Measurements from ENCODE around the gene HECA.
"Not testable (repeated sequence)": the region's sequence is repeated elsewhere in the genome, so short reads cannot be mapped to it uniquely, and the experiment has no call there.

HECA gene
- total RNA-seq: 703 reads per million, percentile 99 among the genes with 10 or more reads in this experiment

DNA sequence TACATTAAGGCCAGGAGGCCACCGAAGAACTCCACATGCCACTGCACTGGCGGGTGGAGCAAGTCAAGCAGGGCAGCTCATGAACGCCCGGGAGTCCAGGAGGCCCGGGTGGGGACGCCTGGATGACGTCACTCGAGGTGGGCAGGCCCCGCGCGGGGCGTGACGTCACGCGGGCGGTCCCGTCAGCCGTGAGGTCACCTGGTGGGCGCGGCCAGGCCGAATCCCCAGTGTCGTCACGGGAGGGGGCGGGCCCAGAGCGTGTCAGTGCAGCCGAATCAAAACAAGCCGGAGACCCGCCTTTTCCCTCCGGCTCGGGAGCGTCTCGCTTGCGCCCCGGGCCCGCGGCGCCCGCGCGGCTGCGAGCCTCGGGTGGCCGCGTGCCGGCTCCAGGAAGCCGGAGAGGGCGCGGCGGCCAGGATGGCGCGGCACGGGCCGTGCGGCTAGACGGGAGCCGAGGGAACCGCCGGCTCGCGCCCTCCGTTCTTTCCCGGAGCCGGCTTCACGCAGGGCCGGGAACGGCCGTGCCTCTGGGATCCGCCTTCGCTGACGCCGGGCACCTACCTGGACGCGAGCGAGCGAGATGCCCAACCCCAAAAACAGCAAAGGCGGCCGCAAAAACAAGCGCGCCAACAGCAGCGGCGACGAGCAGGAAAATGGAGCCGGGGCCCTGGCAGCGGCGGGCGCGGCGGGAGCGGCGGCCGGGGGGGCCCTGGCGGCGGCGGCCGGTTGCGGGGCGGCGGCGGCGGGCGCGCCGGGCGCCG, at the start of gene HECA:
HECA (plus strand) TSS at position 264 of the 761 bp plus-strand sequence; CDS start at position 581, 317 bp downstream.
- DNase-seq: peak; percentile 100

DNA sequence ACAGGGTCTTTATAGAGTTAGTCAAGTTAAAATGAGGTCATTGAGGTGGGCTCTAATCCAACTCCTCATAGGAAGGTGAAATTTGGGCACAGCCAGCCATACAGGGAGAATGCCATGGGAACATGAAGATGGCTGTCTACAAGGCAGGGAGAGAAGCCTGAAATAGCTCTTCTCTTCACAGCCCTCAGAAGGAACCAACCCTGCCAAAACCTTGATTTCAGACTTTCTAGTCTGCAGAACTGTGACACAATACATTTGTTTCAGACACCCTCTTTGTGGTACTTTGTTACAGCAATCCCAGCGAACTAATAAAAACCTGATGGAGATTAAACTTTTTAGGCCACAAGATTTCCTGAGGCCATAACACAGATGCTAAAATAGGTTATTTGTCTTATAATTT, 43.1 kb upstream of the HECA start:
- no peak for DNase-seq

DNA sequence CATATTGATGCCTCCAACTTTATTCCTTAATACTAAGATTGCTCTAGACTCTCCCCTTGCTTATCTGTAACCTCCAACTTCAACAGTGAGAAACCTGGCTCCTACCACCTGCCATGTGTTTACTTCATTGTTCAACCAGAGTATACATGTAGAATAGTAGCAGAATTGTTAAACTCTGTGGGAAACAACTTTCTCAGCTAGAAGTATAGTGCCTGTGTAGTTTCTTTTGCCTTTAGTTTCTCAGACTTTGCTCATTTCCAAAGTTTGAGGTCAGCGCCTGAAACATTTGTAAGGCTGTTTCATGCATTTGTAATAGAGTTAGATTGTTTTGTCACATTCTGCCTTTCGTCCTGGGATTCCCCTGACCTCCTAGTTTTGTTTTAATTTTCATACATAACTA, 34.9 kb upstream of the HECA start:
- no peak for DNase-seq

DNA sequence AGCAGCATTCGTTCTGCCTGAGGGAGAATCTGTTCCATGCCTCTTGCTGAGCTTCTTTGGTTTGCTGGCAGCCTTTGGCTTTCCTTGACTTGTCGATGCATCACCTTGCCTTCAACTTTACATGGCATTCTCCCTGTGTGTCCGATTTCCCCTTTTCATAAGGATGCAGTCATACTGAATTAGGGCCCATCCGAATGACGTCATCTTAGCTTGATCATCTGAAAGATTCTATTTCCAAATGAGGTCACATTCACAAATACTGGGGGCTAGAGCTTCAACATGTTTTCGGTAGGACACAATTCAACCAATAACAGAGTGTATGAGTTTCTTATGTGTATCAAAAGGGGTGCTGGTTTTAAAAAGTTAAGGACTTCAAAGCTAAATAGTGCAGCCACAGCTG, 27.8 kb upstream of the HECA start:
- DNase-seq: no peak

- DNase-seq: no peak
Measured at GRCh38 chr6:139108378-139108777, 26.5 kb upstream of the HECA start.

DNA sequence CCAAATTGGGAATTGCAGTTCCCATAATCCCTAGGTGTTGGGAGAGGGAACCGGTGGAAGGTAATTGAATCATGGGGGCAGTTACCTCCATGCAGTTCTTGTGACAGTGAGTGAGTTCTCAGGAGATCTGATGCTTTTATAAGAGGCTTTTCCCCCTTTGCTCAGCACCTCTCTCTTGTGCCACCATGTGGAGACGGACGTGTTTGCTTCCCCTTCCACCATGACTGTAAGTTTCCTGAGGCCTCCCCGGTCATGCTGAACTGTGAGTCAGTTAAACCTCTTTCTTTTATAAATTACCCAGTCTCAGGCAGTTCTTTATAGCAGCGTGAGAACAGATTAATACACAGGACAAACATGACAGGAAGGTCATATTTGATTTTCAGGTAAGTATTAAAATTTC, 25.3 kb upstream of the HECA start:
- no peak for DNase-seq

DNA sequence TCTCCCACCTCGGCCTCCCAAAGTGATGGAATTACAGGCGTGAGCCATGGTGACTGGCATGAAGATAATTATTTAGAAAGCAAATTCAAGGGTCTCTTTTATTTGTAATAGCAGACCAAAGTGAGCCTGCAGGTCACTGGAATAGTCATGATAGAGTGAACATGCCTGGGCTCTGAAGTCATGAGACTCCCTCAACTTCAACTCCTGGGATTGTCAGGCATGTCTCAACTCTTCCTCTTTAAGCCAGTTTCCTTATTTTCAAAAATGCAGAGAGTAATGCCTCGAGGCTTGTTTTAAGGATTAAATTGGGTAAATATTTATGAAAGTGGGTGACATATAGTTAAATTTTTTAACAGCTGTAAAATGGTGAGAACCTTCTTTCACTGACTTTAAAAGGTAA, 22.7 kb upstream of the HECA start:
- no peak for DNase-seq

- no peak for DNase-seq
Measured at GRCh38 chr6:139112561-139112960, 22.3 kb upstream of the HECA start.

- DNase-seq: no peak
Measured at GRCh38 chr6:139114746-139115145, 20.1 kb upstream of the HECA start.

GRCh38 chr6:139115989-139116758, 18.7 kb upstream of the HECA start:
- no peak for DNase-seq

DNA sequence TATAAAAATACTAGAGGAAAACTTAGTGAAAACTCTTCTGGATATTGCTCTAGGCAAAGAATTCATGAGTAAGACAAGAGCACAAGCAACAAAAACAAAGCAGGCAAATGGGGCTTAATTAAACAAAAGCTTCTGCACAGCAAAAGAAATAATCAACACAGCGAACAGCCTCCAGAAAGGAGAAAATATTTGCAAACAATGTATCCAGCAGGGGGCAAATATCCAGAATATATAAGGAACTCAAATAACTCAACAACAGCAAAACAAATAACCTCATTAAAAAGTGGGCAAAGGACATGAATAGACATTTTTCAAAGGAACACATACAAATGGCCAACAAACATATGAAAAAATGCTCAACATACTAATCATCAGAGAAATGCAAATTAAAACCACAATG, 17.1 kb upstream of the HECA start:
- no peak for DNase-seq

GRCh38 chr6:139119552-139119951, 15.3 kb upstream of the HECA start:
- DNase-seq: no peak

DNA sequence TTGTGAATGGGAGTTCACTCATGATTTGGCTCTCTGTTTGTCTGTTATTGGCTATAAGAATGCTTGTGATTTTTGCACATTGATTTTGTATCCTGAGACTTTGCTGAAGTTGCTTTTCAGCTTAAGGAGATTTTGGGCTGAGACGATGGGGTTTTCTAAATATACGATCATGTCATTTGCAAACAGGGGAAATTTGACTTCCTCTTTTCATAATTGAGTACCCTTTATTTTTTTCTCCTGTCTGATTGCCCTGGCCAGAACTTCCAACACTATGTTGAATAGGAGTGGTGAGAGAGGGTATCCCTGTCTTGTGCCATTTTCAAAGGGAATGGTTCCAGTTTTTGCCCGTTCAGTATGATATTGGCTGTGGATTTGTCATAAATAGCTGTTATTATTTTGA, 12.1 kb upstream of the HECA start:
- not testable (repeated sequence) for DNase-seq

GRCh38 chr6:139124887-139125672, 9.8 kb upstream of the HECA start:
- DNase-seq: peak; percentile 68

GRCh38 chr6:139126255-139126654, 8.6 kb upstream of the HECA start:
- no peak for DNase-seq

- no peak for DNase-seq
Measured at GRCh38 chr6:139126931-139127330, 7.9 kb upstream of the HECA start.

DNA sequence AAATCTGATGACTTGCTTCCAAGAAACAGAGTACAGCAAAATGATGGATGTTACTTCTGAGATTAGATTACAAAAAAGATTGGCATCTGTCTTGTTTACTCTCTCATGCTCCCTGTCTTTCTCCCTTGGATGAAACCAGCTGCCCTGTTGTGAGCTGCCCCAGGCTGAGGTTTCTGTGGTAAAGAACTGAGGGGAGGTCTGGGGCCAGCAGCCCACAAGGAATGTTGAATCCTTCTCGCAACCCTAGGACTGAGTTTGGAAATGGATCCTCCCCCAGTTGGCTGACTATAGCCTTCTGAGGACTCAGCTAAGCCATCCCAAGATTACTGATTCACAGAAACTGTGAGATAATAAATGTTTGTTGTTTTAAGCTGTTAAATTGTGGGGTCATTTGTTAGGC, 5.6 kb upstream of the HECA start:
- DNase-seq: no peak

DNA sequence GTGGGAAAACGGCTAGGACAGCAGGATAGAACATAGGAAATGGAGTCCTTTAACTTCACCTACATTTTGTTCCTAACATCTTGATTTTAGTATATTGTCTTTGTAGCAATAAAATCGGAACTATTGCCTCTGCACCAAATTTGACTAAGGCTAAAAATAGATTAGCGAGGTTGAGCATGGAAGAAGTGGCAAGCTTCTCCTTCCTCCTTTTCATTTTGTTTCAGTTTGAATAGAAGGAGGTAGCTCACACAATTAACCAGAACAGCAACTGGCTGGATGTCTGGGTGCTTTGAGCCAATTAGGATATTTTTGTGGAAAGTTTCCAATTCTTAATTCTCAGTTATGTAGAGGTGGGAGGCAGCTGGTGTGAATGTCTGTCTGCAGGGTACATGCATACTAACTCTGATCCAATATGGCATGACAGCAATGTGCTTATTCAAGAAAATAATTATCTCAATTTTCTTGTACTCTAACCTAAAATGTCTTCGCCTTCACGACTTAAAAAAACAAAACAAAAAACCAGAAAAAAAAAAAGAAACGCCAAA, 3.1 kb upstream of the HECA start:
- no peak for DNase-seq

GRCh38 chr6:139133262-139134063, 1.4 kb upstream of the HECA start:
- no peak for DNase-seq

- no peak for DNase-seq
Measured at GRCh38 chr6:139134064-139134395, 850 bp upstream of the HECA start.

DNA sequence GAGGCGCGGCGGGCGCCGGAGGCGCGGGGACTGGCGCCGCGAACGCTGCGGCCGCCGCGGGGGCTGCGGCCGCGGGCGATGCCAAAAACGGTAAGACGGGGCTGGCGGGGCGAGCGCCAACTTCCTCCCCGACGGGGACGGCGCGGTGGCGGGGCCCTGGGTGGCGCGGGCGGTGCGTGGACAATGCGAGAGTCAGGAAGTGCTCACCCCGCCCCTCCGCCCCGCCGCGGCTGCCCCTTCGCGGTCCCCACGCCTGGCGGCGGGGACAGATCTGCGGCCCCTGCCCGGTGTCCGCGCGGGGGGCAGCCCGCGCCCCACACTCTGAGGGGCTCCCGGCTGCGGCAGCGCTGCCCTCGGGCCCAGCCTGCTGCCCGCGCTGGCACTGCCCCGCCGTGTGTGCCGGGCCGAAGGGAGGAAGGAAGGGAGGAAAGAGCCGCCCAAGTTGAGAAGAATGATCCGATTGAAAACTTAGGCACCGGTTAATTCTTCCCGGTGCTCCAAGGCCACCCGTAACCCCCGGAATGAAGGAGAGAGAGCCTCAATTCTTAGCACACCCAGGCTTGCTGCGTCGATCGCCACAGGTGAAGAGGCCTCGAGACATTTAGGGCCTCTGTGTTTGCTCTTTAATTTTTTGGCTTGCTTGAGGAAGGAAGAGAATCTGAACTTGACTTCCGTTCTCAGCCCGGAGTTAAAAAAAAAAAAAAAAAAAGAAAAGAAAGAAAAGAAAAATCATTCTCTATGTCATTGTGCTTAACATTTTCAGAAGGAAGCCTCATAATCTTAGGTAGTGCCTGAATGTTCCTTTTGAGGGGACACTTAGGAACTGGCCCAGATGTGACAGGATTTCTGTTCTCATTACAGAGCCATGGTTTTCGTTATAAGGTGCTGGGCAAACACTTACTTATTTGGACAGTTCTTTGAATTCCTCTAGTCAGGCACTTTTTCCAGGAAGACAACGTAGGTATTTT, 982 bp downstream of the HECA start:
- DNase-seq: peak; percentile 42

Measured in effector CD4-positive, alpha-beta T cell (primary cell).